K562 (cell line): ENCODE data around the gene AGAP1. TPM values are rescaled to one million over a fixed set of nuclear protein-coding genes. Genes with fewer than 3 reads are reported as not detected.

ENCODE experiments used
- ATAC-seq: fragments of 200-7000 bp; cut with Tn5 transposase; 3 replicates; pipeline ENCODE4 v1.9.1; 2020; ENCODE audit warnings: moderate library complexity
- BruUV-seq: library from RNA; stranded (reverse); fragments of 400-500 nt; replicated peaks from 2 replicates; lab custom pipeline; 2021; lab: Mats Ljungman, UMichigan
- CTCF ChIA-PET: fragments of 300-600 bp; formaldehyde crosslinking; extraction: SDS; loops from one replicate; lab custom pipeline; 2021; ENCODE audit warnings: low intra/inter-chr PET ratio; lab: Yijun Ruan, JAX
- POLR2A ChIA-PET: fragments of 300-600, 350-650 bp; sonication (Branson Sonifier 250); formaldehyde crosslinking; extraction: SDS; loops from one replicate; lab custom pipeline; 2021; ENCODE audit warnings: antibody characterized with exemption, inconsistent platforms; lab: Yijun Ruan, JAX
- DNase-seq, 4 experiments: peaks; one replicate each; pipeline versions ENCODE4 v3.0.0 to v3.0.0-alpha.2; 2011 to 2018; ENCODE audit warnings: low spot score in 3 of 4, mixed read lengths in 3 of 4; ENCODE audit errors: extremely low read depth in 1 of 4
- FAIRE-seq: peaks from 2 replicates; lab custom pipeline; 2011; peaks lifted over from hg19 to GRCh38; lab: Jason Lieb, UNC
- H2AFZ ChIP-seq: 2 replicates; pipeline ENCODE4 v1.6.0; 2011; ENCODE audit warnings: low read depth, low read length, control low read depth, inconsistent platforms
- H3K27ac ChIP-seq: fragments of 200-600 bp; 3 replicates; pipeline ENCODE4 v1.8.0; 2011; ENCODE audit warnings: low read depth, mild to moderate bottlenecking, control low read depth, inconsistent platforms, low read length, moderate library complexity, mixed read lengths; ENCODE audit errors: extremely low read depth
- H3K27me3 ChIP-seq, 2 experiments: fragments of 300-600 bp in 1 of 2; 2 replicates in 1 of 2; 3 replicates in 1 of 2; pipeline versions ENCODE4 v1.6.0 to v1.8.0; 2011; ENCODE audit warnings: inconsistent platforms in 2 of 2, low read length in 2 of 2, mild to moderate bottlenecking in 1 of 2, mixed read lengths in 1 of 2, moderate library complexity in 1 of 2; ENCODE audit not compliant: control insufficient read depth in 2 of 2, insufficient read depth in 2 of 2
- H3K36me3 ChIP-seq: fragments of 300-600 bp; 3 replicates; pipeline ENCODE4 v1.8.0; 2011; ENCODE audit warnings: mild to moderate bottlenecking, low read length, inconsistent platforms; ENCODE audit not compliant: control insufficient read depth, insufficient read depth
- H3K4me1 ChIP-seq, 2 experiments: fragments of 200-600 bp in 1 of 2; replicated peaks in 1 of 2; 2 replicates in 1 of 2; 3 replicates in 1 of 2; pipeline versions ENCODE4 v1.5.1 to v1.8.0; 2011; ENCODE audit warnings: inconsistent platforms in 2 of 2, low read length in 2 of 2, mild to moderate bottlenecking in 1 of 2, mixed read lengths in 1 of 2, moderate library complexity in 1 of 2; ENCODE audit not compliant: control insufficient read depth in 2 of 2, insufficient read depth in 2 of 2
- H3K4me2 ChIP-seq: 2 replicates; pipeline ENCODE4 v1.6.1; 2011; ENCODE audit warnings: low read length, control low read depth, inconsistent platforms, mixed read lengths; ENCODE audit not compliant: insufficient read depth
- H3K4me3 ChIP-seq: fragments of 200-600 bp; sonication (generic), shearing (Covaris generic); 2 replicates; pipeline ENCODE4 v1.5.1; 2016; ENCODE audit warnings: control low read depth, inconsistent platforms
- H3K79me2 ChIP-seq: fragments of 200-600 bp; 3 replicates; pipeline ENCODE4 v1.8.0; 2011; ENCODE audit warnings: low read length, inconsistent platforms; ENCODE audit not compliant: control insufficient read depth, insufficient read depth
- H3K9ac ChIP-seq, 2 experiments: 2 replicates each; pipeline versions ENCODE4 v1.6.0 to v1.6.1; 2011; ENCODE audit warnings: low read depth in 2 of 2, low read length in 2 of 2, control low read depth in 1 of 2, inconsistent platforms in 1 of 2, mild to moderate bottlenecking in 1 of 2, mixed read lengths in 1 of 2; ENCODE audit not compliant: insufficient read depth in 1 of 2
- H3K9me1 ChIP-seq: one replicate; pipeline ENCODE4 v1.6.0; 2011; ENCODE audit warnings: inconsistent platforms, mild to moderate bottlenecking, low read length, moderate library complexity; ENCODE audit not compliant: control insufficient read depth, insufficient read depth
- H3K9me3 ChIP-seq: replicated peaks from 2 replicates; pipeline ENCODE4 v1.5.1; 2011; ENCODE audit warnings: low read depth, low read length, inconsistent platforms; ENCODE audit not compliant: control insufficient read depth, insufficient read depth
- H4K20me1 ChIP-seq: replicated peaks from 2 replicates; pipeline ENCODE4 v1.6.1; 2011; ENCODE audit warnings: low read length, inconsistent platforms, mixed read lengths; ENCODE audit not compliant: control insufficient read depth, insufficient read depth
- KLF16 ChIP-seq: IDR thresholded peaks from 2 replicates; pipeline ENCODE4 v1.6.1; 2016; ENCODE audit warnings: antibody characterized with exemption
- MTF1 ChIP-seq: fragments of 250-450 bp; sonication (Bioruptor Pico); IDR thresholded peaks from 2 replicates; pipeline ENCODE4 v1.9.0; 2021; ENCODE audit warnings: moderate library complexity, mild to moderate bottlenecking, inconsistent platforms, borderline replicate concordance
- NFYB ChIP-seq: IDR thresholded peaks from 2 replicates; pipeline ENCODE4 v1.6.1; 2011; ENCODE audit warnings: mild to moderate bottlenecking, moderate library complexity; ENCODE audit not compliant: insufficient read length; ENCODE audit errors: extremely low read depth
- RBM25 ChIP-seq: fragments of 200-400 bp; formaldehyde crosslinking; IDR thresholded peaks from 2 replicates; pipeline ENCODE4 v1.6.1; 2018; ENCODE audit warnings: low read length, low read depth, moderate library complexity; ENCODE audit not compliant: severe bottlenecking
- TAF7 ChIP-seq: fragments of 450-650 bp; IDR thresholded peaks from 2 replicates; pipeline ENCODE4 v1.6.1; 2016; ENCODE audit warnings: missing genetic modification characterization, missing compliant biosample characterization
- ZNF696 ChIP-seq: fragments of 250-450 bp; sonication (Bioruptor Pico); conservative IDR thresholded peaks from 2 replicates; pipeline ENCODE4 v1.4.0; 2020; ENCODE audit warnings: mild to moderate bottlenecking, moderate library complexity
- WGBS: fragments of 100-300 bp; shearing (Covaris generic); methylation state at CpG from one replicate; pipeline ENCODE4 v1.1.6; 2016; ENCODE audit warnings: low coverage, mixed read lengths; ENCODE audit not compliant: insufficient coverage; ENCODE audit errors: missing lambda C conversion rate; 5-methylcytosine and 5-hydroxymethylcytosine counted together
- in situ Hi-C: fragments of 300-500 bp; cut with MboI; formaldehyde crosslinking; loops from 4 replicates; pipeline ENCODE4 v1.15.0; 2018; ENCODE audit warnings: inconsistent platforms, mixed read lengths
- intact Hi-C: fragments of 100-400 bp; cut with micrococcal nuclease; formaldehyde crosslinking; loops from 2 replicates; pipeline ENCODE4 v1.14.2; 2022
- polyA plus RNA-seq, 8 experiments: library from polyadenylated mRNA; depleted of rRNA in 4 of 8; stranded (reverse) in 5 of 8; unstranded in 3 of 8; fragments of >200 nt; fragmentation: Nextera tagmentation in 2 of 8; fragmentation: Illumina TruSeq in 1 of 8; extraction: Ambion mirVana in 2 of 8; extraction: Trizol in 1 of 8; gene quantifications; 2 replicates each; pipeline versions ENCODE4 v1.2.1 to v1.2.3, GENCODE V29; 2011 to 2014; ENCODE audit warnings: inconsistent platforms in 1 of 8, missing spikeins in 1 of 8
- total RNA-seq, 7 experiments: library from RNA; depleted of rRNA in 6 of 7; stranded (reverse); fragments of >200 nt in 6 of 7; fragmentation: Illumina TruSeq in 2 of 7; extraction: Trizol in 2 of 7; gene quantifications; 2 replicates each; pipeline versions ENCODE4 v1.2.1 to v1.2.3, GENCODE V29; 2011 to 2021; ENCODE audit warnings: low replicate concordance in 1 of 7
- TF ChIP-seq, protein P1 (sequence below): sonication (generic); formaldehyde crosslinking; IDR thresholded peaks from 2 replicates; pipeline ENCODE4 v1.8.1; 2023; ENCODE audit warnings: mild to moderate bottlenecking, missing genetic modification reagents
- TF ChIP-seq, protein P2 (sequence below): fragments of 200-600 bp; sonication (generic); IDR thresholded peaks from one replicate; pipeline ENCODE4 v1.6.1; 2012; ENCODE audit warnings: mild to moderate bottlenecking, low read depth, low read length, inconsistent platforms

The AGAP1 gene
- total and polyA plus RNA-seq, 9 of the 15 experiments (the other 6 are each of a cell fraction or from before 2014, with no cell fraction given), result 1.3 to 24.0 (median 10.6) TPM

DNA sequence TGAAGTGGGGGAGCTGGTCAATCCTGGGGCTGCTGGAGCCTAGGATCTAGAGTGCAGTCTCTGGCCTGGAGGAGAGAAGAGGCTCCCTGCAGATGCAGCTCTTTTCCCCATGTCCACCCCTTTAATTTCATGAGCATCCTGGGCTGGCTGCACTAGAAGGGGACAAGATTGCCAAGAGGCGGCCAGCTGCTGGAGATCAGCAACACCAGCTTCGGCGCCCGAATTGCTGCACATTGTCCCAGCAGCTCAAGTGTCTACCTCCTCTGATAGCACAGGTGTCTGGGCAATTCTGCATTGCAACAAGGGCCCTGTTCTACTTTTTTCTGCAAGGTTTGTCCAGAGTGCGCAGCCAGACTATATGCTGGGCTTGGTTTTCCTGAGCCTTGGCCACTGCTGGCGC is 125.7 kb downstream of the AGAP1 start (continued):
- TF ChIP-seq RBM25 (no peak), NFYB (no peak), MTF1 (CRISPR knock-in tag) (no peak), KLF16 (no peak), TAF7 (tag) (no peak), ZNF696 (CRISPR knock-in tag) (no peak)
- TF ChIP-seq, protein P1, sequence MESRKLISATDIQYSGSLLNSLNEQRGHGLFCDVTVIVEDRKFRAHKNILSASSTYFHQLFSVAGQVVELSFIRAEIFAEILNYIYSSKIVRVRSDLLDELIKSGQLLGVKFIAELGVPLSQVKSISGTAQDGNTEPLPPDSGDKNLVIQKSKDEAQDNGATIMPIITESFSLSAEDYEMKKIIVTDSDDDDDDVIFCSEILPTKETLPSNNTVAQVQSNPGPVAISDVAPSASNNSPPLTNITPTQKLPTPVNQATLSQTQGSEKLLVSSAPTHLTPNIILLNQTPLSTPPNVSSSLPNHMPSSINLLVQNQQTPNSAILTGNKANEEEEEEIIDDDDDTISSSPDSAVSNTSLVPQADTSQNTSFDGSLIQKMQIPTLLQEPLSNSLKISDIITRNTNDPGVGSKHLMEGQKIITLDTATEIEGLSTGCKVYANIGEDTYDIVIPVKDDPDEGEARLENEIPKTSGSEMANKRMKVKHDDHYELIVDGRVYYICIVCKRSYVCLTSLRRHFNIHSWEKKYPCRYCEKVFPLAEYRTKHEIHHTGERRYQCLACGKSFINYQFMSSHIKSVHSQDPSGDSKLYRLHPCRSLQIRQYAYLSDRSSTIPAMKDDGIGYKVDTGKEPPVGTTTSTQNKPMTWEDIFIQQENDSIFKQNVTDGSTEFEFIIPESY, result no peak

DNA sequence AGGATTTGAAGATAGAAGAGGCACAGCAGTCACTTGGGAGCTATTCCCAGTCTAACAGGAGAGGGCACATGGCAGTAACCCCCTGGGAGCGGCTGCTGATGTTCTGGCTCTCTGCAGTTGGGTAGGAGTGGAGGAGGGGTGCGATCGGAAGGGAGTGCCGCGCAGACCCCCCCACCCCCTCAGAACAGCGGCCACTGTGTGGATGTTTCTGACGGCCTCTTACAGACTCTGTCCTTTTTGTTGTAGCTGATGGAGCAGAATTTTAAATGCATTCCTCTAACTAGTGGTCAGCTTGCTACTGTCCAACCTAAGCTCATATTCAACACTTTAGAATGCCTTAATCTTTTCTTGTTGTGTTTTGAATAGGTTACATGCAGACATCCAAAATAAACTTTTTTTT is 127.9 kb downstream of the AGAP1 start:
- Histone ChIP-seq H3K4me1 (no peaks in the 10 kb centered on the region), H3K36me3 (no peaks in the 10 kb centered on the region), H3K9me3 (no peaks in the 10 kb centered on the region; the same call in 1 of the 2 replicates), H3K4me3 (no peak overlapping the region), H3K79me2 (peaks cover 59% of the 10 kb centered on the region), H3K4me2 (no peak overlapping the region), H3K27me3 (no peaks in the 10 kb centered on the region), H2AFZ (no peak overlapping the region), H4K20me1 (peaks cover 3% of the 10 kb centered on the region; the same call in 1 of the 2 replicates), H3K9me1 (no peaks in the 10 kb centered on the region), H3K27ac (no peak overlapping the region), H3K9ac (no peak overlapping the region)
- DNase-seq (no peak), FAIRE-seq (no peak), ATAC-seq (no peak)
- CTCF ChIA-PET, result no interaction called here
- intact Hi-C loops (no loop called here), in situ Hi-C loops (no loop called here)
- POLR2A ChIA-PET, result interaction anchor here (0.9 kb wide), 1 partner anchor 12 kb away, joined by 3 read pairs; no protein-coding TSS in a partner anchor
- no TSS peak for BruUV-seq
- 95% methylated on average over 5 of the region's 7 CpGs for WGBS
- TF ChIP-seq, protein P2, sequence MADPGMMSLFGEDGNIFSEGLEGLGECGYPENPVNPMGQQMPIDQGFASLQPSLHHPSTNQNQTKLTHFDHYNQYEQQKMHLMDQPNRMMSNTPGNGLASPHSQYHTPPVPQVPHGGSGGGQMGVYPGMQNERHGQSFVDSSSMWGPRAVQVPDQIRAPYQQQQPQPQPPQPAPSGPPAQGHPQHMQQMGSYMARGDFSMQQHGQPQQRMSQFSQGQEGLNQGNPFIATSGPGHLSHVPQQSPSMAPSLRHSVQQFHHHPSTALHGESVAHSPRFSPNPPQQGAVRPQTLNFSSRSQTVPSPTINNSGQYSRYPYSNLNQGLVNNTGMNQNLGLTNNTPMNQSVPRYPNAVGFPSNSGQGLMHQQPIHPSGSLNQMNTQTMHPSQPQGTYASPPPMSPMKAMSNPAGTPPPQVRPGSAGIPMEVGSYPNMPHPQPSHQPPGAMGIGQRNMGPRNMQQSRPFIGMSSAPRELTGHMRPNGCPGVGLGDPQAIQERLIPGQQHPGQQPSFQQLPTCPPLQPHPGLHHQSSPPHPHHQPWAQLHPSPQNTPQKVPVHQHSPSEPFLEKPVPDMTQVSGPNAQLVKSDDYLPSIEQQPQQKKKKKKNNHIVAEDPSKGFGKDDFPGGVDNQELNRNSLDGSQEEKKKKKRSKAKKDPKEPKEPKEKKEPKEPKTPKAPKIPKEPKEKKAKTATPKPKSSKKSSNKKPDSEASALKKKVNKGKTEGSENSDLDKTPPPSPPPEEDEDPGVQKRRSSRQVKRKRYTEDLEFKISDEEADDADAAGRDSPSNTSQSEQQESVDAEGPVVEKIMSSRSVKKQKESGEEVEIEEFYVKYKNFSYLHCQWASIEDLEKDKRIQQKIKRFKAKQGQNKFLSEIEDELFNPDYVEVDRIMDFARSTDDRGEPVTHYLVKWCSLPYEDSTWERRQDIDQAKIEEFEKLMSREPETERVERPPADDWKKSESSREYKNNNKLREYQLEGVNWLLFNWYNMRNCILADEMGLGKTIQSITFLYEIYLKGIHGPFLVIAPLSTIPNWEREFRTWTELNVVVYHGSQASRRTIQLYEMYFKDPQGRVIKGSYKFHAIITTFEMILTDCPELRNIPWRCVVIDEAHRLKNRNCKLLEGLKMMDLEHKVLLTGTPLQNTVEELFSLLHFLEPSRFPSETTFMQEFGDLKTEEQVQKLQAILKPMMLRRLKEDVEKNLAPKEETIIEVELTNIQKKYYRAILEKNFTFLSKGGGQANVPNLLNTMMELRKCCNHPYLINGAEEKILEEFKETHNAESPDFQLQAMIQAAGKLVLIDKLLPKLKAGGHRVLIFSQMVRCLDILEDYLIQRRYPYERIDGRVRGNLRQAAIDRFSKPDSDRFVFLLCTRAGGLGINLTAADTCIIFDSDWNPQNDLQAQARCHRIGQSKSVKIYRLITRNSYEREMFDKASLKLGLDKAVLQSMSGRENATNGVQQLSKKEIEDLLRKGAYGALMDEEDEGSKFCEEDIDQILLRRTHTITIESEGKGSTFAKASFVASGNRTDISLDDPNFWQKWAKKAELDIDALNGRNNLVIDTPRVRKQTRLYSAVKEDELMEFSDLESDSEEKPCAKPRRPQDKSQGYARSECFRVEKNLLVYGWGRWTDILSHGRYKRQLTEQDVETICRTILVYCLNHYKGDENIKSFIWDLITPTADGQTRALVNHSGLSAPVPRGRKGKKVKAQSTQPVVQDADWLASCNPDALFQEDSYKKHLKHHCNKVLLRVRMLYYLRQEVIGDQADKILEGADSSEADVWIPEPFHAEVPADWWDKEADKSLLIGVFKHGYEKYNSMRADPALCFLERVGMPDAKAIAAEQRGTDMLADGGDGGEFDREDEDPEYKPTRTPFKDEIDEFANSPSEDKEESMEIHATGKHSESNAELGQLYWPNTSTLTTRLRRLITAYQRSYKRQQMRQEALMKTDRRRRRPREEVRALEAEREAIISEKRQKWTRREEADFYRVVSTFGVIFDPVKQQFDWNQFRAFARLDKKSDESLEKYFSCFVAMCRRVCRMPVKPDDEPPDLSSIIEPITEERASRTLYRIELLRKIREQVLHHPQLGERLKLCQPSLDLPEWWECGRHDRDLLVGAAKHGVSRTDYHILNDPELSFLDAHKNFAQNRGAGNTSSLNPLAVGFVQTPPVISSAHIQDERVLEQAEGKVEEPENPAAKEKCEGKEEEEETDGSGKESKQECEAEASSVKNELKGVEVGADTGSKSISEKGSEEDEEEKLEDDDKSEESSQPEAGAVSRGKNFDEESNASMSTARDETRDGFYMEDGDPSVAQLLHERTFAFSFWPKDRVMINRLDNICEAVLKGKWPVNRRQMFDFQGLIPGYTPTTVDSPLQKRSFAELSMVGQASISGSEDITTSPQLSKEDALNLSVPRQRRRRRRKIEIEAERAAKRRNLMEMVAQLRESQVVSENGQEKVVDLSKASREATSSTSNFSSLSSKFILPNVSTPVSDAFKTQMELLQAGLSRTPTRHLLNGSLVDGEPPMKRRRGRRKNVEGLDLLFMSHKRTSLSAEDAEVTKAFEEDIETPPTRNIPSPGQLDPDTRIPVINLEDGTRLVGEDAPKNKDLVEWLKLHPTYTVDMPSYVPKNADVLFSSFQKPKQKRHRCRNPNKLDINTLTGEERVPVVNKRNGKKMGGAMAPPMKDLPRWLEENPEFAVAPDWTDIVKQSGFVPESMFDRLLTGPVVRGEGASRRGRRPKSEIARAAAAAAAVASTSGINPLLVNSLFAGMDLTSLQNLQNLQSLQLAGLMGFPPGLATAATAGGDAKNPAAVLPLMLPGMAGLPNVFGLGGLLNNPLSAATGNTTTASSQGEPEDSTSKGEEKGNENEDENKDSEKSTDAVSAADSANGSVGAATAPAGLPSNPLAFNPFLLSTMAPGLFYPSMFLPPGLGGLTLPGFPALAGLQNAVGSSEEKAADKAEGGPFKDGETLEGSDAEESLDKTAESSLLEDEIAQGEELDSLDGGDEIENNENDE, result no peak
